HEK293 (cell line): Measurements from ENCODE around the gene CRISP2.

Source experiments
- SETDB1 ChIP-seq: IDR thresholded peaks from one replicate; pipeline ENCODE4 v1.6.1; 2017; ENCODE audit warnings: mild to moderate bottlenecking, low read length, moderate library complexity, mixed read lengths; ENCODE audit not compliant: insufficient read length
- YY2 ChIP-seq: fragments of 450-650 bp; formaldehyde crosslinking; IDR thresholded peaks from 2 replicates; pipeline ENCODE4 v1.5.1; 2016; ENCODE audit warnings: missing biosample characterization, missing genetic modification characterization
- ZNF335 ChIP-seq: fragments of 450-650 bp; formaldehyde crosslinking; conservative IDR thresholded peaks from 2 replicates; pipeline ENCODE4 v1.5.1; 2016; ENCODE audit warnings: missing biosample characterization, missing genetic modification characterization
- TF ChIP-seq, protein P1 (sequence below): fragments of 450-650 bp; formaldehyde crosslinking; IDR thresholded peaks from 2 replicates; pipeline ENCODE4 v1.5.1; 2016; ENCODE audit warnings: missing biosample characterization, missing genetic modification characterization
- TF ChIP-seq, protein P2 (sequence below): fragments of 450-650 bp; formaldehyde crosslinking; IDR thresholded peaks from 2 replicates; pipeline ENCODE4 v1.5.1; 2016; ENCODE audit warnings: missing biosample characterization, missing genetic modification characterization
- TF ChIP-seq, protein P3 (sequence below): fragments of 450-650 bp; formaldehyde crosslinking; IDR thresholded peaks from 2 replicates; pipeline ENCODE4 v1.5.1; 2016; ENCODE audit warnings: missing biosample characterization, missing genetic modification characterization
- TF ChIP-seq, protein P4 (sequence below): fragments of 450-650 bp; formaldehyde crosslinking; IDR thresholded peaks from 2 replicates; pipeline ENCODE4 v1.5.0; 2017; ENCODE audit warnings: missing biosample characterization, missing genetic modification characterization, borderline replicate concordance

DNA sequence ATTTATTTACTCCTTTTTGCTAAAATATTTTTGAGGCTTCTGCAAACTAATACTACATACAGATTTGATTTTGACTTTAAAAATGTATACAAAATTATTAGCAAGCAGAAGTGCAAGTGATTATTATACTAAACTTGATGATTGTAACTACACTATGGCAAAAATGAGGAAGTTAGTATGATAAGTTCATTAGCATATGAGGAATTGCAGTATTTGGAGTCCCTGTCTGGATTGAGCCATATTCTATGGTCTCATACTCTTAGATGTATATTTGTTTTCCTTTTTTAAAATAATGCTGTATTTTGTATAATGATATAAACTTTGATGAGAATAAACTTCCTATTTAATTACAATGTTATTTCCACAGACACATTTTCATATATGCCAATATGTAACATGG, 16.9 kb upstream of the CRISP2 start:
- TF ChIP-seq, protein P1, sequence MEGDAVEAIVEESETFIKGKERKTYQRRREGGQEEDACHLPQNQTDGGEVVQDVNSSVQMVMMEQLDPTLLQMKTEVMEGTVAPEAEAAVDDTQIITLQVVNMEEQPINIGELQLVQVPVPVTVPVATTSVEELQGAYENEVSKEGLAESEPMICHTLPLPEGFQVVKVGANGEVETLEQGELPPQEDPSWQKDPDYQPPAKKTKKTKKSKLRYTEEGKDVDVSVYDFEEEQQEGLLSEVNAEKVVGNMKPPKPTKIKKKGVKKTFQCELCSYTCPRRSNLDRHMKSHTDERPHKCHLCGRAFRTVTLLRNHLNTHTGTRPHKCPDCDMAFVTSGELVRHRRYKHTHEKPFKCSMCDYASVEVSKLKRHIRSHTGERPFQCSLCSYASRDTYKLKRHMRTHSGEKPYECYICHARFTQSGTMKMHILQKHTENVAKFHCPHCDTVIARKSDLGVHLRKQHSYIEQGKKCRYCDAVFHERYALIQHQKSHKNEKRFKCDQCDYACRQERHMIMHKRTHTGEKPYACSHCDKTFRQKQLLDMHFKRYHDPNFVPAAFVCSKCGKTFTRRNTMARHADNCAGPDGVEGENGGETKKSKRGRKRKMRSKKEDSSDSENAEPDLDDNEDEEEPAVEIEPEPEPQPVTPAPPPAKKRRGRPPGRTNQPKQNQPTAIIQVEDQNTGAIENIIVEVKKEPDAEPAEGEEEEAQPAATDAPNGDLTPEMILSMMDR (tag by site-specific recombination) = no peak
- TF ChIP-seq SETDB1 (no peak), ZNF335 (tag by site-specific recombination) (no peak), YY2 (no peak)
- TF ChIP-seq, protein P2, sequence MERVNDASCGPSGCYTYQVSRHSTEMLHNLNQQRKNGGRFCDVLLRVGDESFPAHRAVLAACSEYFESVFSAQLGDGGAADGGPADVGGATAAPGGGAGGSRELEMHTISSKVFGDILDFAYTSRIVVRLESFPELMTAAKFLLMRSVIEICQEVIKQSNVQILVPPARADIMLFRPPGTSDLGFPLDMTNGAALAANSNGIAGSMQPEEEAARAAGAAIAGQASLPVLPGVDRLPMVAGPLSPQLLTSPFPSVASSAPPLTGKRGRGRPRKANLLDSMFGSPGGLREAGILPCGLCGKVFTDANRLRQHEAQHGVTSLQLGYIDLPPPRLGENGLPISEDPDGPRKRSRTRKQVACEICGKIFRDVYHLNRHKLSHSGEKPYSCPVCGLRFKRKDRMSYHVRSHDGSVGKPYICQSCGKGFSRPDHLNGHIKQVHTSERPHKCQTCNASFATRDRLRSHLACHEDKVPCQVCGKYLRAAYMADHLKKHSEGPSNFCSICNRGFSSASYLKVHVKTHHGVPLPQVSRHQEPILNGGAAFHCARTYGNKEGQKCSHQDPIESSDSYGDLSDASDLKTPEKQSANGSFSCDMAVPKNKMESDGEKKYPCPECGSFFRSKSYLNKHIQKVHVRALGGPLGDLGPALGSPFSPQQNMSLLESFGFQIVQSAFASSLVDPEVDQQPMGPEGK (tag by site-specific recombination) = no peak
- TF ChIP-seq, protein P3, sequence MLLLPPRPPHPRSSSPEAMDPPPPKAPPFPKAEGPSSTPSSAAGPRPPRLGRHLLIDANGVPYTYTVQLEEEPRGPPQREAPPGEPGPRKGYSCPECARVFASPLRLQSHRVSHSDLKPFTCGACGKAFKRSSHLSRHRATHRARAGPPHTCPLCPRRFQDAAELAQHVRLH (tag by site-specific recombination) = no peak
- TF ChIP-seq, protein P4, sequence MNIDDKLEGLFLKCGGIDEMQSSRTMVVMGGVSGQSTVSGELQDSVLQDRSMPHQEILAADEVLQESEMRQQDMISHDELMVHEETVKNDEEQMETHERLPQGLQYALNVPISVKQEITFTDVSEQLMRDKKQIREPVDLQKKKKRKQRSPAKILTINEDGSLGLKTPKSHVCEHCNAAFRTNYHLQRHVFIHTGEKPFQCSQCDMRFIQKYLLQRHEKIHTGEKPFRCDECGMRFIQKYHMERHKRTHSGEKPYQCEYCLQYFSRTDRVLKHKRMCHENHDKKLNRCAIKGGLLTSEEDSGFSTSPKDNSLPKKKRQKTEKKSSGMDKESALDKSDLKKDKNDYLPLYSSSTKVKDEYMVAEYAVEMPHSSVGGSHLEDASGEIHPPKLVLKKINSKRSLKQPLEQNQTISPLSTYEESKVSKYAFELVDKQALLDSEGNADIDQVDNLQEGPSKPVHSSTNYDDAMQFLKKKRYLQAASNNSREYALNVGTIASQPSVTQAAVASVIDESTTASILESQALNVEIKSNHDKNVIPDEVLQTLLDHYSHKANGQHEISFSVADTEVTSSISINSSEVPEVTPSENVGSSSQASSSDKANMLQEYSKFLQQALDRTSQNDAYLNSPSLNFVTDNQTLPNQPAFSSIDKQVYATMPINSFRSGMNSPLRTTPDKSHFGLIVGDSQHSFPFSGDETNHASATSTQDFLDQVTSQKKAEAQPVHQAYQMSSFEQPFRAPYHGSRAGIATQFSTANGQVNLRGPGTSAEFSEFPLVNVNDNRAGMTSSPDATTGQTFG (tag by site-specific recombination) = no peak
